ENCODE results near the gene AGPAT1. TPM values are rescaled to one million over a fixed set of nuclear protein-coding genes. Genes with fewer than 3 reads are reported as not detected.

The AGPAT1 gene
- total RNA-seq, 1 donor from 2014 or later = 12.9 TPM

Small RNA genes lying within 50 kb of the gene (small RNA-seq; reads per million reads assigned to genes)
- gene AL662884.1 (ENCODE audit: low replicate concordance) (not detected), gene MIR6833 (ENCODE audit: low replicate concordance) (not detected)

Other genes starting within 250 kb of the AGPAT1 start
- gene C2, start 248.4 kb downstream of the AGPAT1 start, total RNA-seq = 0.51 TPM
- gene CFB, start 230.0 kb downstream of the AGPAT1 start, total RNA-seq = 7.1 TPM
- gene NELFE, start 217.1 kb downstream of the AGPAT1 start, total RNA-seq = 79.7 TPM
- 30.6 TPM for gene SKIC2, start 216.9 kb downstream of the AGPAT1 start, total RNA-seq
- gene DXO, start 203.9 kb downstream of the AGPAT1 start, total RNA-seq = 10.7 TPM
- 32.6 TPM for gene C4A, start 194.0 kb downstream of the AGPAT1 start, total RNA-seq
- gene C4B, start 161.3 kb downstream of the AGPAT1 start, total RNA-seq = 38.0 TPM
- 1.0 TPM for gene CYP21A2, start 137.7 kb downstream of the AGPAT1 start, total RNA-seq
- gene TNXB, start 66.7 kb downstream of the AGPAT1 start, total RNA-seq = 214 TPM
- 40.8 TPM for gene ATF6B, start 47.8 kb downstream of the AGPAT1 start, total RNA-seq
- 3.3 TPM for gene FKBPL, start 45.8 kb downstream of the AGPAT1 start, total RNA-seq
- 1.2 TPM for gene PRRT1, start 24.1 kb downstream of the AGPAT1 start, total RNA-seq
- gene PPT2, start 21.9 kb downstream of the AGPAT1 start, total RNA-seq = 37.6 TPM
- 31.3 TPM for gene EGFL8, start 11.5 kb downstream of the AGPAT1 start, total RNA-seq
- 63.5 TPM for gene RNF5, start 2.3 kb upstream of the AGPAT1 start, total RNA-seq
- 4.8 TPM for gene AGER, start 8.2 kb upstream of the AGPAT1 start, total RNA-seq
- 96.6 TPM for gene PBX2, start 14.1 kb upstream of the AGPAT1 start, total RNA-seq
- gene GPSM3, start 16.6 kb upstream of the AGPAT1 start, total RNA-seq = 1.5 TPM
- gene NOTCH4, start 48.0 kb upstream of the AGPAT1 start, total RNA-seq = 10.6 TPM
- not detected for gene TSBP1, start 195.8 kb upstream of the AGPAT1 start, total RNA-seq
- not detected for gene BTNL2, start 231.1 kb upstream of the AGPAT1 start, total RNA-seq

All from tongue (tissue), 2 donors.